Measurements from ENCODE around the gene TSC22D3.

DNA sequence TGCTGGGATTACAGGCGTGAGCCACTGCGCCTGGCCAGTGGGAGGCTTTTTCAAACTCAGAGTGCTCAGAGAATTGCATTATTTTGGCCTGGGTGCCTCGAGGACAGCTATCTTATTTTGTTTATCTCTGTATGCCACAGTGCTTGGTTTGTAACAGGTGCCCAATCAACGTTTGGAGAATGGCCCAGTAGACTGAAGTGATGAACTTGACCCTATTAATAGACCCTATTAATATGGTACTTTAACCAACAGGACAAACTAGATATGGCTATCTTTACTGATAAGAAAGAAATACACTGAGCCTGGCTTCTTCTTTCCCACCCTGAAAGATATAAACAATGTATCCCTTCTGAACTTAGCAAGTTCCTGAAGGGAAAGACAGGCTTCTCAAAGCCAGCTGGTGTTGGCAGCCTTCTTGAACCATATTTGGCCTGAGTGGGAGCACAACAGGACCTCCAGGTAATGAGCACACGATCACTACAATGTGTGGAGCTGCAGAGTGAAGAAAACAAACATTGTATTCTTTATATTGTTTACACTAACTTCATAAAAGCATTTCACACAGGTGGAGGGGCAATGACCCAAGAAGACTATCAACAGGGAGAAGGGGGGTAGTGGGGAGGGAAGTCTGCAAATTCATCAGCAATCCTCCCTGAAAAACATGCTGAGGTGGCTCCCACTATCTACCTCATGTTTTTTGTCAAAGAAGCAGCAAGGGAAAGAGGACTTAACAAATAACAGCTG lies 105.5 kb downstream of the TSC22D3 start:
- TF ChIP-seq, protein P1, sequence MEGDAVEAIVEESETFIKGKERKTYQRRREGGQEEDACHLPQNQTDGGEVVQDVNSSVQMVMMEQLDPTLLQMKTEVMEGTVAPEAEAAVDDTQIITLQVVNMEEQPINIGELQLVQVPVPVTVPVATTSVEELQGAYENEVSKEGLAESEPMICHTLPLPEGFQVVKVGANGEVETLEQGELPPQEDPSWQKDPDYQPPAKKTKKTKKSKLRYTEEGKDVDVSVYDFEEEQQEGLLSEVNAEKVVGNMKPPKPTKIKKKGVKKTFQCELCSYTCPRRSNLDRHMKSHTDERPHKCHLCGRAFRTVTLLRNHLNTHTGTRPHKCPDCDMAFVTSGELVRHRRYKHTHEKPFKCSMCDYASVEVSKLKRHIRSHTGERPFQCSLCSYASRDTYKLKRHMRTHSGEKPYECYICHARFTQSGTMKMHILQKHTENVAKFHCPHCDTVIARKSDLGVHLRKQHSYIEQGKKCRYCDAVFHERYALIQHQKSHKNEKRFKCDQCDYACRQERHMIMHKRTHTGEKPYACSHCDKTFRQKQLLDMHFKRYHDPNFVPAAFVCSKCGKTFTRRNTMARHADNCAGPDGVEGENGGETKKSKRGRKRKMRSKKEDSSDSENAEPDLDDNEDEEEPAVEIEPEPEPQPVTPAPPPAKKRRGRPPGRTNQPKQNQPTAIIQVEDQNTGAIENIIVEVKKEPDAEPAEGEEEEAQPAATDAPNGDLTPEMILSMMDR (IDR thresholded peaks at IDR 0.05; ENCODE audit: poor library complexity) = no peak
- no peak for TF ChIP-seq EZH2phosphoT487 (IDR thresholded peaks at IDR 0.05; ENCODE audit: low read depth, severe bottlenecking, unreplicated experiment)

Measured in hepatocyte (in vitro differentiated cells).